ENCODE results near the gene ABL2. TPM values are rescaled to one million over a fixed set of nuclear protein-coding genes. Genes with fewer than 3 reads are reported as not detected.

The ABL2 gene
- total and polyA plus RNA-seq, 2 donors (not counting 3 experiments of a cell fraction or from before 2014, with no cell fraction given), result 41.8 to 158 TPM

GRCh38 chr1:179082333-179082998 lies 147.0 kb downstream of the ABL2 start:
- dilution Hi-C loops (cut with MboI; ENCODE audit: extremely low pct_ligation_motif_present, low sequenced_read_pairs), result no loop called here
- DNase-seq (ENCODE audit: low read depth, low spot score), result peak; percentile 44
- Histone ChIP-seq H3K4me1 (ENCODE audit: control insufficient read depth, extremely low read depth, insufficient read depth, low read length) (peaks cover 14% of the 10 kb centered on the region), H3K9ac (replicated peaks; ENCODE audit: extremely low read depth, insufficient read depth, low read length) (peak overlapping the region; percentile 73), H3K36me3 (ENCODE audit: control insufficient read depth in 2 of 2, extremely low read depth in 1 of 2, insufficient read depth in 2 of 2, low read length in 2 of 2) (no peaks in the 10 kb centered on the region), H2AFZ (ENCODE audit: low read depth, low read length) (peak overlapping the region; percentile 24), H3K4me3 (replicated peaks in 1 of 3; ENCODE audit: insufficient read depth in 1 of 3, low read depth in 1 of 3, low read length in 3 of 3) (peak overlapping the region; percentile 68 to 80 (median 77)), H3K4me2 (ENCODE audit: insufficient read depth, low read length) (peak overlapping the region; percentile 91), H3K27me3 (ENCODE audit: control insufficient read depth in 2 of 2, insufficient read depth in 2 of 2, low read length in 2 of 2) (no peaks in the 10 kb centered on the region), H4K20me1 (replicated peaks; ENCODE audit: control insufficient read depth, extremely low read depth, insufficient read depth, low read length) (no peaks in the 10 kb centered on the region), H3K9me3 (replicated peaks; ENCODE audit: control insufficient read depth, insufficient read depth, low read length) (no peaks in the 10 kb centered on the region), H3K79me2 (ENCODE audit: control insufficient read depth, insufficient read depth, low read length) (peaks cover 12% of the 10 kb centered on the region), H3K27ac (ENCODE audit: insufficient read depth, low read depth, low read length) (peak overlapping the region; percentile 62), H3K9me1 (replicated peaks; ENCODE audit: control insufficient read depth, extremely low read depth, insufficient read depth, low read length) (no peaks in the 10 kb centered on the region)
- ChIA-PET POLR2A (interaction anchor here (0.8 kb wide), 1 partner anchor 9 kb away, joined by 3 read pairs; no protein-coding TSS in a partner anchor), CTCF (interaction anchor here (0.6 to 4.5 kb wide), 6 partner anchors 108 to 580 kb away, joined by 3 to 27 read pairs (median 3); no protein-coding TSS in a partner anchor)
- TF ChIP-seq FOS (IDR thresholded peaks at IDR 0.05; ENCODE audit: borderline replicate concordance, insufficient read depth, low read length) (no peak), POLR2AphosphoS5 (IDR thresholded peaks at IDR 0.05; ENCODE audit: insufficient read depth, low read depth, low read length) (no peak), MAX (IDR thresholded peaks at IDR 0.05; ENCODE audit: insufficient read depth, insufficient read length) (no peak), EZH2 (IDR thresholded peaks at IDR 0.05; ENCODE audit: borderline replicate concordance, low read depth, low read length, severe bottlenecking) (no peak), JUN (IDR thresholded peaks at IDR 0.05; ENCODE audit: borderline replicate concordance, insufficient read depth, insufficient read length, low read depth) (no peak), MYC (IDR thresholded peaks at IDR 0.05; ENCODE audit: low read depth, low read length) (no peak), CTCF (IDR thresholded peaks at IDR 0.05; ENCODE audit: extremely low read depth in 1 of 2, insufficient read depth in 1 of 2, low read depth in 1 of 2, low read length in 2 of 2) (no peak), POLR2A (IDR thresholded peaks at IDR 0.05; ENCODE audit: low read depth, low read length) (no peak), GATA2 (IDR thresholded peaks at IDR 0.05; ENCODE audit: insufficient read depth, insufficient read length, low read depth, low read length) (no peak)
- intact Hi-C loops (cut with micrococcal nuclease), result loop anchor here (5.0 kb wide), 2 partner anchors 550 to 730 kb away; no protein-coding TSS in a partner anchor
- no TSS peak for BruUV-seq (replicated peaks)
- FAIRE-seq, result no peak

Data from endothelial cell of umbilical vein (primary cell).